GM23338 (cell line): ENCODE data around the gene ANKS1B.

Source experiments
- CREB1 ChIP-seq: fragments of 250-450 bp; sonication (Bioruptor Pico); IDR thresholded peaks from 2 replicates; pipeline ENCODE4 v1.5.0; 2020; ENCODE audit warnings: low read depth, mild to moderate bottlenecking, moderate library complexity
- CTCF ChIP-seq, 2 experiments: fragments of 200-600 bp in 1 of 2; sonication (generic) in 1 of 2; conservative IDR thresholded peaks; 2 replicates each; pipeline versions ENCODE4 v1.5.1 to v1.6.1; 2016 to 2017; ENCODE audit warnings: antibody characterized with exemption in 2 of 2, low read depth in 2 of 2, mild to moderate bottlenecking in 2 of 2, moderate library complexity in 1 of 2
- EZH2 ChIP-seq: fragments of 200-600 bp; sonication (generic); IDR thresholded peaks from one replicate; pipeline ENCODE4 v1.8.0; 2017; ENCODE audit warnings: antibody characterized with exemption, mild to moderate bottlenecking, low read depth; ENCODE audit not compliant: unreplicated experiment
- EZH2phosphoT487 ChIP-seq: fragments of 200-600 bp; sonication (generic); IDR thresholded peaks from one replicate; pipeline ENCODE4 v1.8.1; 2018; ENCODE audit warnings: antibody characterized with exemption; ENCODE audit not compliant: unreplicated experiment
- POLR2AphosphoS5 ChIP-seq: IDR thresholded peaks from 2 replicates; pipeline ENCODE4 v1.6.1; 2016; ENCODE audit warnings: antibody characterized with exemption, low read depth
- REST ChIP-seq: IDR thresholded peaks from one replicate; pipeline ENCODE4 v1.6.1; 2018; ENCODE audit warnings: antibody characterized with exemption; ENCODE audit not compliant: unreplicated experiment

- TF ChIP-seq POLR2AphosphoS5, result no peak
- TF ChIP-seq CTCF (conservative IDR thresholded peaks at IDR 0.05; ENCODE audit: low read depth in 2 of 2), result peak; percentile 81 to 90
- no peak for TF ChIP-seq EZH2
- no peak for TF ChIP-seq EZH2phosphoT487
- TF ChIP-seq CREB1, result no peak
- no peak for TF ChIP-seq REST
These were observed 594.0 kb downstream of the ANKS1B start for GRCh38 chr12:99390707-99391106.
